SU-DHL-6 (cell line): ENCODE data around the gene FGF10.

Experiments used
- EZH2phosphoT487 ChIP-seq: fragments of 200-600 bp; sonication (generic), shearing (Covaris generic); conservative IDR thresholded peaks from 2 replicates; pipeline ENCODE4 v1.6.1; 2018; ENCODE audit warnings: mild to moderate bottlenecking, antibody characterized with exemption, low read length, moderate library complexity, mixed read lengths
- TF ChIP-seq, protein P1 (sequence below): fragments of 200-600 bp; sonication (generic); IDR thresholded peaks from one replicate; pipeline ENCODE4 v1.5.1; 2017; ENCODE audit warnings: antibody characterized with exemption, mild to moderate bottlenecking, low read length, moderate library complexity; ENCODE audit not compliant: insufficient read depth, poor library complexity, severe bottlenecking

DNA sequence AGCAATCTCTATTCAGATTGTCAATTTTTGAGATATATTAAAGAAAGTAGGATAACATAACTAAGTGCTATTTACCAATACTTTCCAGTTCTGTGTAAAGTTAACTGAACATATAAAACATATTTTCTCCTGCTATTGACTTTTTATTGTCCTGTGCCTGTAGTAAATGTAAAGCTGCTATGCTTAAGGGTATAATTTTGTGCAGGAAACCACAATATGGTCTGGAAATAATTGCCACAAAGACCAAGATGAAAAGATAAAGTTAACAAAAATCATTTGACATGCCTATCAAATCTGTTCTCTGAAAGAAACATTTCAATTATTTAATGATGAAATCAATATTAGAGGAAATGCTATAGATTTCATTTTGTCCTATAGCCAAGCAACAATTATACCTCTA is 121.3 kb downstream of the FGF10 start:
- TF ChIP-seq, protein P1, sequence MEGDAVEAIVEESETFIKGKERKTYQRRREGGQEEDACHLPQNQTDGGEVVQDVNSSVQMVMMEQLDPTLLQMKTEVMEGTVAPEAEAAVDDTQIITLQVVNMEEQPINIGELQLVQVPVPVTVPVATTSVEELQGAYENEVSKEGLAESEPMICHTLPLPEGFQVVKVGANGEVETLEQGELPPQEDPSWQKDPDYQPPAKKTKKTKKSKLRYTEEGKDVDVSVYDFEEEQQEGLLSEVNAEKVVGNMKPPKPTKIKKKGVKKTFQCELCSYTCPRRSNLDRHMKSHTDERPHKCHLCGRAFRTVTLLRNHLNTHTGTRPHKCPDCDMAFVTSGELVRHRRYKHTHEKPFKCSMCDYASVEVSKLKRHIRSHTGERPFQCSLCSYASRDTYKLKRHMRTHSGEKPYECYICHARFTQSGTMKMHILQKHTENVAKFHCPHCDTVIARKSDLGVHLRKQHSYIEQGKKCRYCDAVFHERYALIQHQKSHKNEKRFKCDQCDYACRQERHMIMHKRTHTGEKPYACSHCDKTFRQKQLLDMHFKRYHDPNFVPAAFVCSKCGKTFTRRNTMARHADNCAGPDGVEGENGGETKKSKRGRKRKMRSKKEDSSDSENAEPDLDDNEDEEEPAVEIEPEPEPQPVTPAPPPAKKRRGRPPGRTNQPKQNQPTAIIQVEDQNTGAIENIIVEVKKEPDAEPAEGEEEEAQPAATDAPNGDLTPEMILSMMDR = no peak
- TF ChIP-seq EZH2phosphoT487 = no peak
